ENCODE results near the gene PHLDB1.
"Not testable (repeated sequence)": the region's sequence is repeated elsewhere in the genome, so short reads cannot be mapped to it uniquely, and the experiment has no call there.

The PHLDB1 gene

DNA sequence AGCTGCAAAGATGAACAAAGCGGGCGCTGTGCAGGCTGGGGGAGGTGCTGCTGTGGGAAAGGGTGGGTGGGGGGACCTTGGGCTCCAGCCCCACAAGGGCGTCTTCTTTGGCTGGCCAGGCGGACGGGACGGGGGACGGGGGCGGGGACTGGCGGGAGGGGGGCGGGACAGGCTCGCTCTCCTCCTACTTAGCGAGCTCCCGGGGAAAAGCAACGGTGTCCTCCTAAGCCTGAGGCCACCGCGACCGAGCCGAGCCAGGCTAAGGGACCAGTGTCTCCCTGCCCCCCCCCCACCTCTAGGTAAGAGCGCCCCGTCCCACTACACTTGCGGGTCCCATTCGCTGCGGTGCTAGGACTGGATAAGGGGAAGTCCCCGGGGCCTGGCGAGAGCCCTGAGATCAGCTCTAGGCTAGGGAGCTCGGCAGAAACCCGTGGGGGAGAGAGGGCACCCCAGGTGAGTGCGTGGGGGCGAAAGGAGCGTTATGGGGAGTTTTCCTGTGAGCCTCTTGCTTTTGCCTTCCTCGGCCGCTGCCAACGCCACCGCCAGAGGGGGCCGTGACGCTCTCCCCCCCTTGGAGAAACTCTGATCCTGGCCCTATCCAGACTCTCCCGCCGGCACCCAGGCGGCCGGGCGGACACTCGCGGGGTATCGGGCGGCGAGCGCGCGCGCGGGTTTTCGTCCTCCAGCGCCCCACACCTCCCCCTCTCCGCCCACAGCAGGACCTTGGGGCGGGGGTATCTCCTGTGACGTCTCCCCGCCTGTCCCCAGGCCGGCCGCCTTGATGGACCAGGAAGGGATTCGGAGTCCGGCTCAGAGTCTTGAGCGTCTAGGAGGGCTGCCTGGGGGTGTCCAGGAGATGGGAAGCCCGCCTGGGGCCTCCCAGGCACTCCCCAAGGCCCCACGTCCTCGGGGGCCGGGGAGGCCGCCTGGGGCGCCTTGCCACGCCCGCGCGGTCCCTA lies at the start of gene PHLDB1:
Gene PHLDB1, plus strand, starts transcription at position 215 of the 959 bp plus-strand sequence. CDS start 6,222 bp downstream, outside the sequence.
- in situ Hi-C loops (cut with MboI; ENCODE audit: low sequenced_read_pairs, unreplicated experiment): no loop called here
- DNase-seq (ENCODE audit: low spot score): peak; percentile 65
- TF ChIP-seq, protein P1, sequence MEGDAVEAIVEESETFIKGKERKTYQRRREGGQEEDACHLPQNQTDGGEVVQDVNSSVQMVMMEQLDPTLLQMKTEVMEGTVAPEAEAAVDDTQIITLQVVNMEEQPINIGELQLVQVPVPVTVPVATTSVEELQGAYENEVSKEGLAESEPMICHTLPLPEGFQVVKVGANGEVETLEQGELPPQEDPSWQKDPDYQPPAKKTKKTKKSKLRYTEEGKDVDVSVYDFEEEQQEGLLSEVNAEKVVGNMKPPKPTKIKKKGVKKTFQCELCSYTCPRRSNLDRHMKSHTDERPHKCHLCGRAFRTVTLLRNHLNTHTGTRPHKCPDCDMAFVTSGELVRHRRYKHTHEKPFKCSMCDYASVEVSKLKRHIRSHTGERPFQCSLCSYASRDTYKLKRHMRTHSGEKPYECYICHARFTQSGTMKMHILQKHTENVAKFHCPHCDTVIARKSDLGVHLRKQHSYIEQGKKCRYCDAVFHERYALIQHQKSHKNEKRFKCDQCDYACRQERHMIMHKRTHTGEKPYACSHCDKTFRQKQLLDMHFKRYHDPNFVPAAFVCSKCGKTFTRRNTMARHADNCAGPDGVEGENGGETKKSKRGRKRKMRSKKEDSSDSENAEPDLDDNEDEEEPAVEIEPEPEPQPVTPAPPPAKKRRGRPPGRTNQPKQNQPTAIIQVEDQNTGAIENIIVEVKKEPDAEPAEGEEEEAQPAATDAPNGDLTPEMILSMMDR (IDR thresholded peaks at IDR 0.05; ENCODE audit: borderline replicate concordance, control extremely low read depth, extremely low read depth, insufficient read depth, missing control alignments): peak; percentile 42

DNA sequence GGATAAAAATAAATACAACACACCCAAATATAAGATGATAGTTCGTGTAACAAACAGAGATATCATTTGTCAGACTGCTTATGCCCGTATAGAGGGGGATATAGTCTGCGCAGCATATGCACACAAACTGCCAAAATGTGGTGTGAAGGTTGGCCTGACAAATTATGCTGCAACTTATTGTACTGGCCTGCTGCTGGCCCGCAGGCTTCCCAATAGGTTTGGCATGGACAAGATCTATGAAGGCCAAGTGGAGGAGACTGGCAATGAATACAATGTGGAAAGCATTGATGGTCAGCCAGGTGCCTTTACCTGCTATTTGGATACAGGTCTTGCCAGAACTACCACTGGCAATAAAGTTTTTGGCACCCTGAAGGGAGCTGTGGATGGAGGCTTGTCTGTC lies 46.6 kb upstream of the PHLDB1 start:
- DNase-seq (ENCODE audit: low spot score): no peak
- in situ Hi-C loops (cut with MboI; ENCODE audit: low sequenced_read_pairs, unreplicated experiment): no loop called here
- TF ChIP-seq, protein P1 (IDR thresholded peaks at IDR 0.05; ENCODE audit: borderline replicate concordance, control extremely low read depth, extremely low read depth, insufficient read depth, missing control alignments): no peak

DNA sequence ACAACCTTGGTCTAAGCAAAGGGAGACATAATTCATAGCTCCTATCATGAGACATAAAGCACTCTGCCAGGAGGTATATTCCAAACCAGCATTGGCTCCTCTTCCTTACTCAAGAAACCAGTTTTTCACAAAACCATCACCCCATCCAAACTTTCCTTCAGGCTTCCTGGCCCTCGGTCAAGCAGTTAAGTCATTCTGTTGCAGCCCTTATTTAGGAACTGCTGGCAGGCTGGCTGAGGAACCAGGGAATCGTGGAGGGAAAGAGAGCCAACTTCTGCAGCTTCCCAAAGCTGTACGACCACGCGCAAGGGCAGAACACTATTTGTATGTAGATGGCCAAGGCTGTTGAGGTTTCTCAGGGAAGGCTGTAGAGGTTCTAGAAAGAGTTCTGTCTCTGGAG lies 42.4 kb upstream of the PHLDB1 start:
- TF ChIP-seq, protein P1 (IDR thresholded peaks at IDR 0.05; ENCODE audit: borderline replicate concordance, control extremely low read depth, extremely low read depth, insufficient read depth, missing control alignments): no peak
- in situ Hi-C loops (cut with MboI; ENCODE audit: low sequenced_read_pairs, unreplicated experiment): no loop called here
- DNase-seq (ENCODE audit: low spot score): no peak

DNA sequence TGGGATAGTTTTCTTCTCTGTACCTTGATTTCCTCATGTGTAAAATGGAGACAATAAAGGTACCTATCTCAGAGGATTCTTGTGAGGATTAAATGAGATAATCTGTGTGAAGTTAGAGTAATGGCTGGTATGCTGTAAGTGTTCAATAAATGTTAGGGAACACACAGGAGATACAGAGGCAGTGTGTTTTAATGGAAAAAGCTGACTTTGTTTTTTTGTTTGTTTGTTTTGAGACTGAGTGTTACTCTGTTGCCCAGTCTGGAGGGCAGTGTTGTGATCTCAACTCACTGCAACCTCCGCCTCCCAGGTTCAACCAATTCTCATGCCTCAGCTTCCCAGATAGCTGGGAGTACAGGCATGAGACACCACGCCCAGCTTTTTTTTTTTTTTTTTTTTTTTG lies 37.7 kb upstream of the PHLDB1 start:
- TF ChIP-seq, protein P1 (IDR thresholded peaks at IDR 0.05; ENCODE audit: borderline replicate concordance, control extremely low read depth, extremely low read depth, insufficient read depth, missing control alignments): no peak
- in situ Hi-C loops (cut with MboI; ENCODE audit: low sequenced_read_pairs, unreplicated experiment): no loop called here
- no peak for DNase-seq (ENCODE audit: low spot score)

DNA sequence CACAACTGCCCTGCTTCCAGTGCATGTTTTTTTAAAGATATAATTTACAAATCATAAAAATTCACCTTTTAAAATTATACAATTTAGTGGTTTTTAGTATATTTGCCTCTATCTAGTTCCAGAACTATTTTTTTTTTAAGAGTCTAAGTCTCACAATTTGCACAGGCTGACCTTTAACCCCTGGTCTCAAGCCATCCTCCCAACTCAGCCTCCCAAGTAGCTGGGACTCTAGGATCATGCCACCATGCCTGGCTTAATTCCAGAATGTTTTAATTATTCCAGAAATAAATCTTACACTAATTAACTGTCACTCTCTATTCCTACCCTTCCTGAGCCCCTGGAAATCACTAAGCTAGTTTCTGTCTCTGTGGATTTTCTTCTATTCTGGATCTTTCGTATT lies 36.6 kb upstream of the PHLDB1 start:
- in situ Hi-C loops (cut with MboI; ENCODE audit: low sequenced_read_pairs, unreplicated experiment): no loop called here
- TF ChIP-seq, protein P1 (IDR thresholded peaks at IDR 0.05; ENCODE audit: borderline replicate concordance, control extremely low read depth, extremely low read depth, insufficient read depth, missing control alignments): no peak
- no peak for DNase-seq (ENCODE audit: low spot score)

DNA sequence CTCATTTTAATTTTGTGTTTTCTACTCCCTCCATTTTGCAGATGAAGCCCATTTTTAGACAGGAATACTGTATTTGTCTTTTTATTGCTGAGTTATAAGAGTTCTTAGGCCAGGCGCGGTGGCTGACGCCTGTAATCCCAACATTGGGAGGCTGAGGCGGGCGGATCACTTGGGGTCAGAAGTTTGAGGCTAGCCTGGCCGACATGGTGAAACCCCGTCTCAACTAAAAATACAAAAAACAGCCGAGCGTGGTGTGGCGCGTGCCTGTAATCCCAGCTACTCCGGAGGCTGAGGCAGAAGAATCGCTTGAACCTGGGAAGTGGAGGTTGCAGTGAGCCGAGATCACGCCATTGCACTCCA lies 35.7 kb upstream of the PHLDB1 start:
- DNase-seq (ENCODE audit: low spot score); in situ Hi-C loops (cut with MboI; ENCODE audit: low sequenced_read_pairs, unreplicated experiment): not testable (repeated sequence)
